DND-41 (cell line): ENCODE data around the gene RHOT2.

Source experiments
- CTCF ChIP-seq: IDR thresholded peaks from 2 replicates; pipeline ENCODE4 v1.5.1; 2012; ENCODE audit warnings: borderline replicate concordance, low read length, moderate library complexity, mild to moderate bottlenecking; ENCODE audit not compliant: poor library complexity, severe bottlenecking; ENCODE audit errors: extremely low read depth
- EZH2 ChIP-seq: IDR thresholded peaks from 3 replicates; pipeline ENCODE4 v1.6.1; 2012; ENCODE audit warnings: borderline replicate concordance, low read depth, mild to moderate bottlenecking, moderate library complexity, low read length, inconsistent platforms; ENCODE audit not compliant: severe bottlenecking

- TF ChIP-seq CTCF (no peak), EZH2 (no peak)
Measured at GRCh38 chr16:622920-623280, 45.0 kb upstream of the RHOT2 start.
